HepG2 (cell line): ENCODE data around the gene SAP30. TPM values are rescaled to one million over a fixed set of nuclear protein-coding genes. Genes with fewer than 3 reads are reported as not detected.

Experiments used
- AFF4 ChIP-seq: sonication (generic); formaldehyde crosslinking; IDR thresholded peaks from 2 replicates; pipeline ENCODE4 v1.4.0; 2020; ENCODE audit warnings: missing genetic modification reagents
- BCL3 ChIP-seq: sonication (generic); formaldehyde crosslinking; IDR thresholded peaks from 2 replicates; pipeline ENCODE4 v1.5.1; 2020; ENCODE audit warnings: mild to moderate bottlenecking, missing genetic modification reagents, moderate library complexity
- MYNN ChIP-seq: sonication (generic); formaldehyde crosslinking; IDR thresholded peaks from 2 replicates; pipeline ENCODE4 v1.4.0; 2020; ENCODE audit warnings: mild to moderate bottlenecking, low read depth, missing genetic modification reagents
- RAD21 ChIP-seq: fragments of 450-650 bp; formaldehyde crosslinking; IDR thresholded peaks from 2 replicates; pipeline ENCODE4 v1.5.0; 2020; ENCODE audit warnings: mild to moderate bottlenecking
- RXRA ChIP-seq: sonication (generic); formaldehyde crosslinking; IDR thresholded peaks from 2 replicates; pipeline ENCODE4 v1.5.1; 2020; ENCODE audit warnings: missing genetic modification reagents
- SNAPC2 ChIP-seq: sonication (generic); formaldehyde crosslinking; IDR thresholded peaks from 2 replicates; pipeline ENCODE4 v1.8.1; 2022; ENCODE audit warnings: mild to moderate bottlenecking, missing genetic modification reagents
- ZNF3 ChIP-seq: IDR thresholded peaks from 2 replicates; pipeline ENCODE4 v1.7.0; 2017; ENCODE audit warnings: inconsistent platforms
- ZNF589 ChIP-seq: sonication (generic); formaldehyde crosslinking; conservative IDR thresholded peaks from 2 replicates; pipeline ENCODE4 v1.8.0; 2022; ENCODE audit warnings: mild to moderate bottlenecking, moderate library complexity, missing genetic modification reagents
- ZNF678 ChIP-seq: sonication (generic); formaldehyde crosslinking; IDR thresholded peaks from 2 replicates; pipeline ENCODE4 v1.4.0; 2020; ENCODE audit warnings: mild to moderate bottlenecking, missing genetic modification reagents
- ZNF7 ChIP-seq: IDR thresholded peaks from 2 replicates; pipeline ENCODE4 v1.6.1; 2016; ENCODE audit warnings: missing biosample characterization, missing genetic modification reagents
- polyA plus RNA-seq, 8 experiments: library from polyadenylated mRNA; depleted of rRNA in 3 of 8; stranded (reverse) in 7 of 8; unstranded in 1 of 8; fragments of >200 nt; fragmentation: Illumina TruSeq in 4 of 8; extraction: Trizol in 4 of 8; gene quantifications; 2 replicates each; pipeline versions ENCODE4 v1.2.1 to v1.2.3, GENCODE V29; 2011 to 2016; ENCODE audit warnings: low read depth in 4 of 8, missing spikeins in 1 of 8, mixed read lengths in 1 of 8; ENCODE audit not compliant: insufficient read depth in 1 of 8
- total RNA-seq, 5 experiments: library from RNA; depleted of rRNA; stranded (reverse); fragments of >200 nt; fragmentation: Illumina TruSeq; extraction: Trizol; gene quantifications; 2 replicates each; pipeline ENCODE4 v1.2.3, GENCODE V29; 2016; ENCODE audit warnings: low read depth in 1 of 5

Gene SAP30
- total and polyA plus RNA-seq, 2 of the 13 experiments (the other 11 are each of a cell fraction or from before 2014, with no cell fraction given), result 14.2 to 25.1 TPM

GRCh38 chr4:173332021-173332487 lies 38.7 kb upstream of the SAP30 start (continued):
- TF ChIP-seq BCL3 (CRISPR knock-in tag), result no peak
- TF ChIP-seq ZNF3 (CRISPR knock-in tag), result no peak
- no peak for TF ChIP-seq MYNN
- TF ChIP-seq RXRA (CRISPR knock-in tag), result no peak
- no peak for TF ChIP-seq ZNF678
- TF ChIP-seq SNAPC2 (CRISPR knock-in tag), result no peak
- TF ChIP-seq ZNF589 (CRISPR knock-in tag), result no peak
- TF ChIP-seq AFF4 (CRISPR knock-in tag), result no peak
- TF ChIP-seq ZNF7 (CRISPR knock-in tag), result no peak
- no peak for TF ChIP-seq RAD21 (CRISPR knock-in tag)
